Tibial nerve (tissue), 4 donors: ENCODE measurements around the gene CHURC1.

Source experiments
- CTCF ChIP-seq, 5 experiments: fragments of 200-600 bp in 3 of 5; fragments of 450-650 bp in 2 of 5; sonication (generic) in 3 of 5; IDR thresholded peaks; one replicate each; pipeline ENCODE4 v1.5.1; 2016 to 2019; ENCODE audit warnings: antibody characterized with exemption in 5 of 5, mild to moderate bottlenecking in 3 of 5, moderate library complexity in 2 of 5
- EP300 ChIP-seq, 2 donors: sonication (generic); formaldehyde crosslinking; IDR thresholded peaks; one replicate each; pipeline ENCODE4 v1.6.1; 2017; ENCODE audit warnings: antibody characterized with exemption in 2 of 2, mild to moderate bottlenecking in 1 of 2
- POLR2A ChIP-seq, 2 donors: fragments of 450-650 bp; IDR thresholded peaks; one replicate each; pipeline ENCODE4 v1.6.1; 2017; ENCODE audit warnings: antibody characterized with exemption in 2 of 2, mild to moderate bottlenecking in 2 of 2, moderate library complexity in 2 of 2

DNA sequence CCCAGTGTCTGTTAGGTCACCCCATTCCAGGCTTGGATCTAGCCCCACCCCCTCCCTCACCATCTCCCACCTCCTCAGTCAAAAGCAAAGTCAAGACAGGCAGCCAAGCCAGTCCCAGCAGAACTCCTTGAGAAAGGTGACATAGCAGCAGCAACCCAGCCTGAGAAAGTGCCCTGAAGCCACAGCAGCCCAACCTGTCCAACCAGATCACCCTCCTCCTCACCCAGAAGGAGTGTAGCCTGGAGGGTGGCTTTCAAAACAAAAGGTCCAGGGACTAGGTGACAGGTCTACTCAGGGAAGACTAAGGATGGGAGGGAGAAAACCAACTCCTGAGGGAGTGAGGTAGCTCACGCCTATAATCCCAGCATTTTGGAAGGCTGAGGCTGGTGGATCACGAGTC lies 52.7 kb downstream of the CHURC1 start:
- TF ChIP-seq EP300 (IDR thresholded peaks at IDR 0.05) = no peak
- no peak for TF ChIP-seq CTCF (IDR thresholded peaks at IDR 0.05)
- no peak for TF ChIP-seq POLR2A (IDR thresholded peaks at IDR 0.05)
